DOHH2 (cell line): ENCODE measurements around the gene OCLN.

Experiments
- H3F3A ChIP-seq: fragments of 200-600 bp; sonication (generic), shearing (Covaris generic); 2 replicates; pipeline ENCODE4 v1.6.0; 2016; ENCODE audit warnings: antibody characterized with exemption, mild to moderate bottlenecking; ENCODE audit not compliant: control insufficient read depth, insufficient read depth
- H3K27ac ChIP-seq: fragments of 200-600 bp; sonication (generic); 2 replicates; pipeline ENCODE4 v1.5.1; 2014; ENCODE audit warnings: low read depth, mild to moderate bottlenecking, low read length, moderate library complexity
- H3K27me3 ChIP-seq: fragments of 200-600 bp; sonication (generic); 2 replicates; pipeline ENCODE4 v1.6.1; 2014; ENCODE audit warnings: mild to moderate bottlenecking, low read length, mixed read lengths; ENCODE audit not compliant: control insufficient read depth
- H3K36me3 ChIP-seq: fragments of 200-600 bp; sonication (generic); 2 replicates; pipeline ENCODE4 v1.6.1; 2014; ENCODE audit warnings: mild to moderate bottlenecking, low read length, moderate library complexity, mixed read lengths; ENCODE audit not compliant: control insufficient read depth
- H3K4me1 ChIP-seq: fragments of 200-600 bp; sonication (generic); 2 replicates; pipeline ENCODE4 v1.6.1; 2014; ENCODE audit warnings: mild to moderate bottlenecking, low read length, mixed read lengths; ENCODE audit not compliant: control insufficient read depth
- H3K4me2 ChIP-seq: fragments of 200-600 bp; sonication (generic); 2 replicates; pipeline ENCODE4 v1.6.0; 2014; ENCODE audit warnings: mild to moderate bottlenecking, low read length, moderate library complexity
- H3K4me3 ChIP-seq: fragments of 200-600 bp; sonication (generic); 2 replicates; pipeline ENCODE4 v1.5.1; 2014; ENCODE audit warnings: mild to moderate bottlenecking, low read length, mixed read lengths
- H3K79me2 ChIP-seq: fragments of 200-600 bp; sonication (generic); 2 replicates; pipeline ENCODE4 v1.6.1; 2014; ENCODE audit warnings: mild to moderate bottlenecking, low read length, mixed read lengths; ENCODE audit not compliant: control insufficient read depth
- H3K9me2 ChIP-seq: fragments of 200-600 bp; sonication (generic); replicated peaks from 2 replicates; pipeline ENCODE4 v1.6.1; 2014; ENCODE audit warnings: mild to moderate bottlenecking, low read length, mixed read lengths; ENCODE audit not compliant: control insufficient read depth
- H3K9me3 ChIP-seq: fragments of 200-600 bp; sonication (generic); 2 replicates; pipeline ENCODE4 v1.6.1; 2014; ENCODE audit warnings: antibody characterized with exemption, low read length, mixed read lengths; ENCODE audit not compliant: control insufficient read depth, insufficient read depth
- H4K20me1 ChIP-seq: fragments of 200-600 bp; sonication (generic); 2 replicates; pipeline ENCODE4 v1.6.0; 2014; ENCODE audit warnings: low read depth, mild to moderate bottlenecking, antibody characterized with exemption, low read length, moderate library complexity; ENCODE audit not compliant: control insufficient read depth, insufficient read depth
- CTCF ChIP-seq: fragments of 200-600 bp; sonication (generic); IDR thresholded peaks from one replicate; pipeline ENCODE4 v1.5.1; 2014; ENCODE audit warnings: antibody characterized with exemption, mild to moderate bottlenecking, low read depth, low read length; ENCODE audit not compliant: poor library complexity, severe bottlenecking
- EZH2phosphoT487 ChIP-seq: fragments of 200-600 bp; sonication (generic); IDR thresholded peaks from 2 replicates; pipeline ENCODE4 v1.6.1; 2017; ENCODE audit warnings: borderline replicate concordance, mild to moderate bottlenecking, antibody characterized with exemption, low read length, moderate library complexity, mixed read lengths

Gene OCLN, protein sequence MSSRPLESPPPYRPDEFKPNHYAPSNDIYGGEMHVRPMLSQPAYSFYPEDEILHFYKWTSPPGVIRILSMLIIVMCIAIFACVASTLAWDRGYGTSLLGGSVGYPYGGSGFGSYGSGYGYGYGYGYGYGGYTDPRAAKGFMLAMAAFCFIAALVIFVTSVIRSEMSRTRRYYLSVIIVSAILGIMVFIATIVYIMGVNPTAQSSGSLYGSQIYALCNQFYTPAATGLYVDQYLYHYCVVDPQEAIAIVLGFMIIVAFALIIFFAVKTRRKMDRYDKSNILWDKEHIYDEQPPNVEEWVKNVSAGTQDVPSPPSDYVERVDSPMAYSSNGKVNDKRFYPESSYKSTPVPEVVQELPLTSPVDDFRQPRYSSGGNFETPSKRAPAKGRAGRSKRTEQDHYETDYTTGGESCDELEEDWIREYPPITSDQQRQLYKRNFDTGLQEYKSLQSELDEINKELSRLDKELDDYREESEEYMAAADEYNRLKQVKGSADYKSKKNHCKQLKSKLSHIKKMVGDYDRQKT

DNA sequence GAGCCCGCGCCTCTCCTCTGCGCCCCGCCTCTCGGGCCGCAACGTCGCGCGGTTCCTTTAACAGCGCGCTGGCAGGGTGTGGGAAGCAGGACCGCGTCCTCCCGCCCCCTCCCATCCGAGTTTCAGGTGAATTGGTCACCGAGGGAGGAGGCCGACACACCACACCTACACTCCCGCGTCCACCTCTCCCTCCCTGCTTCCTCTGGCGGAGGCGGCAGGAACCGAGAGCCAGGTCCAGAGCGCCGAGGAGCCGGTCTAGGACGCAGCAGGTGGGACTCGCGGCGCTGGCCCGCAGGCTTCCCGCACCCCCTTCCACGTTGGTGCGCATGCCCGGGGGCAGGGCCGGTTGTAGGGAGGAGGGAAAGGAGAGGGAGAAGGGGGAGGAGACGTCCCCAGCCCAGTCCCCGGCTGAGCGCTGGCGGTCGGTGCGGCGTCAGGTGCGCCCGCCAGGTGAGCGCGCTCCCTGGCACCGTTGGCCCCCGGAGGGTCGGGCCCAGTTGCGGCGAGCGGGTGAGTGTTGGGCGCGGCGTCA, at the start of gene OCLN:
Gene OCLN, plus strand, starts transcription at position 400 of the 532 bp plus-strand sequence. CDS start 11,455 bp downstream, outside the sequence.
- no peak within 1 kb of the TSS for H3K27ac ChIP-seq
- no peaks in the 10 kb centered on the region for H3K9me3 ChIP-seq
- peaks cover 47% of the 10 kb centered on the region for H3K27me3 ChIP-seq
- no peaks in the 10 kb centered on the region for H3K36me3 ChIP-seq
- no peaks in the 10 kb centered on the region for H3K9me2 ChIP-seq
- no peaks in the 10 kb centered on the region for H3F3A ChIP-seq
- TF ChIP-seq EZH2phosphoT487 = no peak
- no peak for TF ChIP-seq CTCF
- H3K4me2 ChIP-seq = peak within 1 kb of the TSS; percentile 63
- H3K4me1 ChIP-seq = peaks cover 11% of the 10 kb centered on the region
- no peaks in the 10 kb centered on the region for H3K79me2 ChIP-seq
- H4K20me1 ChIP-seq = no peaks in the 10 kb centered on the region
- peak within 1 kb of the TSS; percentile 55 for H3K4me3 ChIP-seq

- H3K79me2 ChIP-seq = no peaks in the 10 kb centered on the region
- no peaks in the 10 kb centered on the region for H3K36me3 ChIP-seq
- H3K27ac ChIP-seq = no peak overlapping the region
- H3K4me2 ChIP-seq = no peak overlapping the region
- no peaks in the 10 kb centered on the region for H4K20me1 ChIP-seq
- no peaks in the 10 kb centered on the region for H3K27me3 ChIP-seq
- TF ChIP-seq EZH2phosphoT487 (no peak), CTCF (no peak)
- no peaks in the 10 kb centered on the region for H3K9me3 ChIP-seq
- H3K4me1 ChIP-seq = no peaks in the 10 kb centered on the region
- no peaks in the 10 kb centered on the region for H3K9me2 ChIP-seq
- no peak overlapping the region for H3K4me3 ChIP-seq
- H3F3A ChIP-seq = no peaks in the 10 kb centered on the region
Measured at GRCh38 chr5:69444127-69444754, 48.3 kb upstream of the OCLN start.

DNA sequence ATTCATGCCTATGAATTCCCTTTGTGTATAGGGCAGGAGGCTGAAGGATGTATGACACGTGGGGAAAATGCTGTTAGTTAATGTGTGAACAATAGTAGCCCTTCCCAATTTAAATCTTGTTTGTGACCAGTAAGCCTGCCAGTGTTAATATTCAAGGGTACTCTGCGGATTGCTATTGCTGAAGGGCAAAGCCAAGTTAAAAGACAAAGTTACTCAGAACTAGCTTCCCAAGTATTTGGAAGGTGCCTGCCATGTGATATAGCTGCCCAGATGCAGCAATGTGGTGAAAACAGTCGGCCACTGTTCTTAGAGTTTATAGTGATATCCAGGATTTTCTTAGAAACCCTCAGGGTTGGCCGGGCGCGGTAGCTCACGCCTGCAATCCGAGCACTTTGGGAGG, 43.1 kb upstream of the OCLN start:
- TF ChIP-seq EZH2phosphoT487 (no peak), CTCF (no peak)
- Histone ChIP-seq H3K36me3 (no peaks in the 10 kb centered on the region), H4K20me1 (no peaks in the 10 kb centered on the region), H3K9me3 (no peaks in the 10 kb centered on the region), H3K79me2 (no peaks in the 10 kb centered on the region), H3K4me2 (no peak overlapping the region), H3K4me3 (no peak overlapping the region), H3K4me1 (no peaks in the 10 kb centered on the region), H3K27ac (no peak overlapping the region), H3K27me3 (no peaks in the 10 kb centered on the region), H3K9me2 (no peaks in the 10 kb centered on the region), H3F3A (no peaks in the 10 kb centered on the region)
